Endothelial cell (in vitro differentiated cells): Measurements from ENCODE around the gene NHS. TPM values are rescaled to one million over a fixed set of nuclear protein-coding genes. Genes with fewer than 3 reads are reported as not detected.

Source experiments
- DNase-seq: peaks from one replicate; pipeline ENCODE4 v3.0.0; 2021; ENCODE audit warnings: low spot score
- H3K27ac Mint-ChIP-seq: one replicate; pipeline ENCODE4 v1.8.0; 2021; ENCODE audit warnings: mixed read lengths, inconsistent platforms; ENCODE audit not compliant: unreplicated experiment
- H3K27me3 Mint-ChIP-seq: one replicate; pipeline ENCODE4 v1.8.0; 2021; ENCODE audit warnings: mild to moderate bottlenecking, moderate library complexity, mixed read lengths, inconsistent platforms; ENCODE audit not compliant: unreplicated experiment
- H3K36me3 Mint-ChIP-seq: one replicate; pipeline ENCODE4 v1.8.0; 2021; ENCODE audit warnings: mild to moderate bottlenecking, low read depth, mixed read lengths, inconsistent platforms; ENCODE audit not compliant: unreplicated experiment
- H3K4me1 Mint-ChIP-seq: one replicate; pipeline ENCODE4 v1.8.0; 2021; ENCODE audit warnings: mild to moderate bottlenecking, mixed read lengths, inconsistent platforms; ENCODE audit not compliant: unreplicated experiment
- H3K4me3 Mint-ChIP-seq: one replicate; pipeline ENCODE4 v1.8.0; 2021; ENCODE audit warnings: mild to moderate bottlenecking, mixed read lengths, inconsistent platforms; ENCODE audit not compliant: unreplicated experiment
- H3K9me3 Mint-ChIP-seq: one replicate; pipeline ENCODE4 v1.8.0; 2021; ENCODE audit warnings: mixed read lengths, inconsistent platforms; ENCODE audit not compliant: unreplicated experiment
- CTCF ChIP-seq: fragments of 200-600 bp; sonication (generic); IDR thresholded peaks from one replicate; pipeline ENCODE4 v1.5.0; 2021; ENCODE audit warnings: antibody characterized with exemption; ENCODE audit not compliant: unreplicated experiment
- total RNA-seq: library from RNA; stranded (reverse); fragmentation: NEBNext Ultra II Directional; extraction: Animal tissue kit (Norgen Biotek cat#: 25700); gene quantifications from one replicate; pipeline ENCODE4 v1.2.1, GENCODE V29; 2021; ENCODE audit not compliant: unreplicated experiment

Gene NHS
- total RNA-seq, 1 donor from 2014 or later = 5.3 TPM

DNA sequence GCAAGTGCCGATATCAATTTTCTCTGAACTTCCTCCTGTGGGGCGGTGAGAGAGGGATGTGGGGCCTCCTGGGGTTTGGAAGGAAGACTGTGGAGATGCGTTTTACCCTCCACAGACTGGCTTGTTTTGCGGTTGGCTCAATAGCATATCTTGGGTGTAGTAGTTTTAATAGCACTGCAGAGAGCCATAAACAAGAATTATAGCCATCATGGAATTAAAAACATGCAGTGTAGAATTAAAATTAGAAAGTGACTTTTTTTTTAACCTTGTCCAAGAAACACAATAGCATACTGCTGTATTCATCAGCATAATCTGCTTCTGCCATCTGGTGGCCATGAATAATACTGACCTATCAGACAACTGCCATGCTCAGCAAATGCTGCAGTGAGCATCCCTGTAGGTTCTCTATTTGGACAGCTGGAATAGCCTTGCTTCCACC is 315.0 kb downstream of the NHS start:
- Mint-ChIP-seq H3K4me3 (no peak overlapping the region), H3K27ac (no peak overlapping the region), H3K9me3 (no peaks in the 10 kb centered on the region), H3K27me3 (no peaks in the 10 kb centered on the region), H3K4me1 (peaks cover 3% of the 10 kb centered on the region), H3K36me3 (no peaks in the 10 kb centered on the region)
- TF ChIP-seq CTCF = peak; percentile 49
- DNase-seq = peak; percentile 47

DNA sequence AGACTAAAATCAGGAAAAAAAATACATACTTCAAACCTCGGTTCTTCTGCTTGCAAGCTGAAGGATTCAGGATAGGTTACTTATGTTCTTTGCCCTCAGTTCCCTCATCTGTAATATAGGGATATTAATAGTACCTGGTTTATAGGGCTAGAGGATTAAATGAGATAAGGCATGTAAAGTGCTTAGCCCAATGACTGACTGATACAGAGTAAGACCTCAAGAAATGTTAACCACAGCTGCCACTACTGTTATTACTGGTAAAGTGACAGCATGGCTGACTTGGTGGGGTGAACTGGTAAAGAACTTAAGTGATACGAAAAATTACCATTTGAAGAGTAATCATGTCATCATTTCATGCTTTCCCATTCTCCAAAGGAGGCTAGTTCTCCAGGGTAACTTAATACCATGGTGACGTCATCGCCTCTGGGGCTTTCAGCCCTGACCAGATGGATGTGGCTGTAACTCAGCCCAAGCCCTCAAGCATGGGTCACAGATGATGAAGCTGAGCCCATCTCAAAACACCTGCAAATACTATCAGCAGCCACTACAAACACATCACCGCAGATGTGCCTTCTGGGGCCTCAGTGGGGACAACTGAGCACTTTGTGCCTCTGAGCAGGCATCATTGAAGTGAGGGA is 317.8 kb downstream of the NHS start:
- no peak for TF ChIP-seq CTCF
- no peaks in the 10 kb centered on the region for H3K27me3 Mint-ChIP-seq
- H3K9me3 Mint-ChIP-seq = no peaks in the 10 kb centered on the region
- no peak overlapping the region for H3K4me3 Mint-ChIP-seq
- H3K27ac Mint-ChIP-seq = no peak overlapping the region
- no peaks in the 10 kb centered on the region for H3K36me3 Mint-ChIP-seq
- H3K4me1 Mint-ChIP-seq = peaks cover 3% of the 10 kb centered on the region
- no peak for DNase-seq

- Mint-ChIP-seq H3K27me3 (no peaks in the 10 kb centered on the region), H3K4me1 (no peaks in the 10 kb centered on the region), H3K9me3 (no peaks in the 10 kb centered on the region), H3K27ac (no peak overlapping the region), H3K4me3 (no peak overlapping the region), H3K36me3 (no peaks in the 10 kb centered on the region)
- no peak for DNase-seq
- no peak for TF ChIP-seq CTCF
Observed at GRCh38 chrX:17697191-17697590, 322.2 kb downstream of the NHS start.

- H3K4me1 Mint-ChIP-seq = no peaks in the 10 kb centered on the region
- H3K4me3 Mint-ChIP-seq = no peak overlapping the region
Observed at GRCh38 chrX:17700976-17701375, 326.0 kb downstream of the NHS start.

More at GRCh38 chrX:17700976-17701375, 326.0 kb downstream of the NHS start:
- H3K27me3 Mint-ChIP-seq = no peaks in the 10 kb centered on the region
- no peak for DNase-seq
- no peak overlapping the region for H3K27ac Mint-ChIP-seq
- no peak for TF ChIP-seq CTCF
- H3K9me3 Mint-ChIP-seq = no peaks in the 10 kb centered on the region
- no peaks in the 10 kb centered on the region for H3K36me3 Mint-ChIP-seq
